Fibroblast of villous mesenchyme (primary cell): ENCODE results near the gene FOXL1. TPM values are rescaled to one million over a fixed set of nuclear protein-coding genes. Genes with fewer than 3 reads are reported as not detected.
"Not testable (repeated sequence)": the region's sequence is repeated elsewhere in the genome, so short reads cannot be mapped to it uniquely, and the experiment has no call there.

Experiments
- DNase-seq: peaks from one replicate; pipeline ENCODE4 v3.0.0-alpha.2; 2010; ENCODE audit warnings: low read depth
- H3K4me3 ChIP-seq: 2 replicates; pipeline ENCODE4 v1.5.1; 2011; ENCODE audit warnings: low read depth, mild to moderate bottlenecking, low read length
- total RNA-seq: library from RNA; depleted of rRNA; stranded (reverse); fragments of >200 nt; gene quantifications from 2 replicates; pipeline ENCODE4 v1.2.3, GENCODE V29; 2012
- TF ChIP-seq, protein P1 (sequence below): IDR thresholded peaks from 2 replicates; pipeline ENCODE4 v1.5.1; 2012; ENCODE audit warnings: low read depth, mild to moderate bottlenecking, low read length; ENCODE audit not compliant: insufficient read depth

FOXL1 gene
- total RNA-seq, 1 donor = 0.86 TPM

- H3K4me3 ChIP-seq = no peak overlapping the region
- TF ChIP-seq, protein P1, sequence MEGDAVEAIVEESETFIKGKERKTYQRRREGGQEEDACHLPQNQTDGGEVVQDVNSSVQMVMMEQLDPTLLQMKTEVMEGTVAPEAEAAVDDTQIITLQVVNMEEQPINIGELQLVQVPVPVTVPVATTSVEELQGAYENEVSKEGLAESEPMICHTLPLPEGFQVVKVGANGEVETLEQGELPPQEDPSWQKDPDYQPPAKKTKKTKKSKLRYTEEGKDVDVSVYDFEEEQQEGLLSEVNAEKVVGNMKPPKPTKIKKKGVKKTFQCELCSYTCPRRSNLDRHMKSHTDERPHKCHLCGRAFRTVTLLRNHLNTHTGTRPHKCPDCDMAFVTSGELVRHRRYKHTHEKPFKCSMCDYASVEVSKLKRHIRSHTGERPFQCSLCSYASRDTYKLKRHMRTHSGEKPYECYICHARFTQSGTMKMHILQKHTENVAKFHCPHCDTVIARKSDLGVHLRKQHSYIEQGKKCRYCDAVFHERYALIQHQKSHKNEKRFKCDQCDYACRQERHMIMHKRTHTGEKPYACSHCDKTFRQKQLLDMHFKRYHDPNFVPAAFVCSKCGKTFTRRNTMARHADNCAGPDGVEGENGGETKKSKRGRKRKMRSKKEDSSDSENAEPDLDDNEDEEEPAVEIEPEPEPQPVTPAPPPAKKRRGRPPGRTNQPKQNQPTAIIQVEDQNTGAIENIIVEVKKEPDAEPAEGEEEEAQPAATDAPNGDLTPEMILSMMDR = no peak
- DNase-seq = no peak
Measured at GRCh38 chr16:86587487-86587886, 9.1 kb downstream of the FOXL1 start.

DNA sequence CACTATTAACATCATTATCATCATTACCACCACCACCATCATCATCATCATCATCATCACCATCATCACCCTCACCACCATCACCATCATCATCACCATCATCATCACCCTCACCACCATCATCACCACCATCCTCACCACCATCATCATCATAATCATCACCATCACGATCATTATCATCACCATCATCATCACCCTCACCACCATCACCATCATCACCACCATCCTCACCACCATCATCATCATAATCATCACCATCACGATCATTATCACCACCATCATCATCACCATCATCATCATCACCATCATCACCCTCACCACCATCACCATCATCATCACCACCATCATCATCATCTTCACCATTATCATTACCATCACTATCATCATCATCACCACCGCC lies 9.6 kb downstream of the FOXL1 start:
- H3K4me3 ChIP-seq, DNase-seq: not testable (repeated sequence)

DNA sequence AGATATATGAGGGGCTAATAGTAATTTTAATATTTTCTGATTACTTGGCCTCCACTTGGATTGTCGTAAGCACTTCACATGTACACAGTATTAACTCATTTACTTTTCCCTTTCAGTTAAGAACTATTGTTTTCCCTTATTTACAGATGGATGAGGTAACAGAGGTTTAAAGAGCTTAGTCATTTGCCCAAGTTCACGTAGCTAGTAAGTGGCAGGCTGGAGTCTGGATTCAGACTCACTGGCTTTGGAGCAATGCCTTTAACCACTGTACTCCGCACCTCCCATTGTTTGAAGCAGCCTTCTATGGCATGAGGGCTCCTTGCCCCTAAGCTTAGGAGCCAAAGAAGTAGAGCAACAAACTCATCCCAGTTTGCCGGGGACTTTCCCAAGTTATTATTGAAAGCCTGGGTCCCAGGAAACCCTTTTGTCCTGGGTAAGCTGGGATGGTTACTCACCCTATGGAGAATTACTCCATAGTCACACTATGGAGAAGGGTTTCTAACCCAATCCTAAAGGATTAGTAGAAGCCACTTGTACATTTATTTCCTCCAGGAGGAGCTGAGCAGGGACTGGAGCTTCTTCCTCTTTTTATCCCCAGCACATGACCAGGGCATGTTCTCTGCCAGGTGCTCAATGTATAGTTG lies 12.3 kb downstream of the FOXL1 start:
- TF ChIP-seq, protein P1 = no peak
- H3K4me3 ChIP-seq = no peak overlapping the region
- DNase-seq = peak; percentile 46

GRCh38 chr16:86591270-86591669 lies 12.9 kb downstream of the FOXL1 start:
- TF ChIP-seq, protein P1 = no peak
- H3K4me3 ChIP-seq = no peak overlapping the region
- no peak for DNase-seq

DNA sequence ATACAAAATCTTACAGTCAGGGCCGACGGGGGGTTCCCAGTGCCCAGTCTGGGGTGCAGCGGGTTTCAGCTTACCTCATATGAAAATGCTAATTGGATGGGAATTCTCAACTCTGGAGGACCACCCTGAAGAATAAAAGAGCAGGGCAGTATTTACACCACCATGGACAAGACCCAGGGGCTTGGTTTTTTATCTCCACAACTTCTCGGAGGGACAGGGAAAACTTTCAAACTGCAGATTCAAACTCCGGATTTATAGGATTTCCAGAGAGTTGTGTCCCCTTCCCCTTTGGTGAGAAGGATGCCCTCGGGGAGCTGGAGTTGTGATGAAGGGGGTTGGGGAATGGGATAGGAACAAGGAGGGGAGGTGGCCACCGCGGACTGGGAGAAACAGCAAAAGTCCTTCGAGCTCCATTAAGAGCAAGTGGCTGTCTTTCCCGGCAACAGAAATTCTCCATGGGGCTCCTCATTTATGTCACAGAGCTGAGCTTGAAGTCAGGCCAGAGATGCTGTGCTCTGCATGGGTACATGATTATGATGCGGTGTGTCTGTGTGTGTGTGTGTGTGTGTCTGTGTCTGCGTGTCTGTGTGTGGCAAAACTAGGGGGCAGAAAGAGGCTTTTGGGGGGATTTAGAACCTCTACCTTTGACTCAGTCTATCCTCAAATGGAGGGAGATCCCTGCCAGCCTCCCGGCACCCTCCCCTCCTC lies 15.7 kb downstream of the FOXL1 start:
- no peak overlapping the region for H3K4me3 ChIP-seq
- DNase-seq = no peak
- TF ChIP-seq, protein P1 = no peak

DNA sequence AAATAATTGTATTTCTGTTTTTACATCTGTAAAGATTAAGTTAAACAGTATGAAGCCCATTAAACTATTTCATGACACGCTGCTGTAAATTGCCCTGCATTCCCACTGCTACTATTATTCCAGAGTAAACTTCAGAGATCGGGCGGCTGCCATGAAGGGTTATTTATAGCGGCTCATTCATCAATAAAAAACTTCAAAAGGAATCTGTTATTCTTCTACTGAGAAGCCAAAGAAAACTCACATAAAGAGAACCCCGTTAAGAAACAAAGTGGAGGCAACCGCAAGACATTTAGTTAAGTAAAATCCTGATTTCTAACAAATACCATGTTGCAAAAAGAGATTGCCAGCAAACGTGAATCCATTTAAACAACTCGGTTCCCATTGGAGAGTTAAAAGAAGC lies 16.4 kb downstream of the FOXL1 start:
- TF ChIP-seq, protein P1 = no peak
- H3K4me3 ChIP-seq = no peak overlapping the region
- DNase-seq = no peak

DNA sequence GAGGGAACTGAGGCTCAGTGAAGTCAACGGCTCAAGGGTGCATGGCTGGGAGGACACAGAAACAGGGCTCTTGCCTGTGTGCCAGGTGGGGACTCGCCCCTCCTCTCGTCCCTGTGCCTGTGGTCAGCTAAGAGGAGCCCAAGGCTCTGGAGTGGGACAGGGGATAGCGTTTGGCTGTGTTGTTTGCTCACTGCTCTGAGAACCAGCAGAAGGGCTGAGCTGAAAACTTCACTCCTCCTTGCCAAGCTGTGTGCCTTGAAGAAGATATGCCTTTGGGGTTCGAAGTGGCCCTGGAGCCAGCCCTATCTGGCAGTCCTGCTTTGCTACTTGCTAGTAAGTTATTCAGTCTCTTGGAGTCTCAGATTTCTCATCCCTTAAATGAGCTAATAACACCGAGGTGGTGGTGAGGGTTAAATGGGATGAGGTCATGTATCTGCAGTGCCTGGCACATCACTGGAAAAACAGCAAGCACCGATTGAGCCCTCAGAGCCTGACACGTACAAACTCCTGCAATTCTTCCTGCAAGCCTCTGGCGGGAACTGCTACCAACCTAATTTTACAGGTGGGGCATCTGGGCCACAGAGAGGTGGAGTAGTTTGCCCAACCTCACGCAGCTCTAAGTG lies 17.7 kb downstream of the FOXL1 start:
- H3K4me3 ChIP-seq = no peak overlapping the region
- TF ChIP-seq, protein P1 = no peak
- DNase-seq = no peak
